NOMO-1 (cell line): Measurements from ENCODE around the gene PWWP2B.
A peak's percentile ranks its signal among the peaks of the same experiment; 100 is the strongest.
"Not testable (repeated sequence)": the region's sequence is repeated elsewhere in the genome, so short reads cannot be mapped to it uniquely, and the experiment has no call there.

ENCODE experiments used
- DNase-seq, 2 experiments: peaks; one replicate each; lab custom pipeline; 2025; ENCODE audit not compliant: unreplicated experiment in 2 of 2; lab: John Stamatoyannopoulos, UW

PWWP2B gene

GRCh38 chr10:132428486-132428995, 31.5 kb downstream of the PWWP2B start:
- no peak for DNase-seq

GRCh38 chr10:132429281-132430230, 32.6 kb downstream of the PWWP2B start:
- DNase-seq, result no peak

GRCh38 chr10:132430231-132430743, 33.3 kb downstream of the PWWP2B start:
- DNase-seq, result no peak

GRCh38 chr10:132430861-132431271, 33.9 kb downstream of the PWWP2B start:
- DNase-seq, result no peak

DNA sequence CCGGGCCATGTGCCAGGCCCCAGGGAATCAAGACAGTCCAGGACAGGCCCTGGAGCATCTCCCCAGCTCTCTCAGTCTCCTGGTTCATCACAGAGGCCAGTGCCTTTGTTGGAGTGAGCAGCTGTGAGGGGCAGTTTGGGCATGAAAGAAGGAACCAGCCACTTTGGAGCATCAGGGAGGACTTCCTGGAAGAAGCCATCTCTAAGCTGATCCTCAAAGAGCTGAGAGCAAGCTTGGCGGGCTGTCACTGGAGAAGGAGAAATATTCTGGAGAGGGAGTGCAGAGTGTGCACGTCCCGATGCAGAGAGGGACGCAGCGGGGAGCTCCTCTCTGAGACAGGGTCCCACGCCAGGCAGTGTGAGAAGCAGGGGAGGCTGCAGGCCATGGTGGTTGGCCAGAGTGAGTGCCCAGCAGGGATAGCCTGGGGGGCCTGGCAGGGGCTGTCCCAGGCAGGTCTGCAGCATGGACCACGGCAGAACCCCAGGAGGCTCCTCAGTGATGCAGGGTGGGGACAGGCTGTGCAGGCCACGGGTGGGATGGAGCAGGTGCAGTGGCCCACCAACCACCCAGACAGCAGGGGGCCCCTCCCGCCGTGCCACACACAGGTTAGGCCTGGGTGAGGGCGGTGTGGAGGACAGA, 34.7 kb downstream of the PWWP2B start:
- no peak for DNase-seq

- no peak for DNase-seq
Measured at GRCh38 chr10:132432176-132432540, 35.2 kb downstream of the PWWP2B start.

DNA sequence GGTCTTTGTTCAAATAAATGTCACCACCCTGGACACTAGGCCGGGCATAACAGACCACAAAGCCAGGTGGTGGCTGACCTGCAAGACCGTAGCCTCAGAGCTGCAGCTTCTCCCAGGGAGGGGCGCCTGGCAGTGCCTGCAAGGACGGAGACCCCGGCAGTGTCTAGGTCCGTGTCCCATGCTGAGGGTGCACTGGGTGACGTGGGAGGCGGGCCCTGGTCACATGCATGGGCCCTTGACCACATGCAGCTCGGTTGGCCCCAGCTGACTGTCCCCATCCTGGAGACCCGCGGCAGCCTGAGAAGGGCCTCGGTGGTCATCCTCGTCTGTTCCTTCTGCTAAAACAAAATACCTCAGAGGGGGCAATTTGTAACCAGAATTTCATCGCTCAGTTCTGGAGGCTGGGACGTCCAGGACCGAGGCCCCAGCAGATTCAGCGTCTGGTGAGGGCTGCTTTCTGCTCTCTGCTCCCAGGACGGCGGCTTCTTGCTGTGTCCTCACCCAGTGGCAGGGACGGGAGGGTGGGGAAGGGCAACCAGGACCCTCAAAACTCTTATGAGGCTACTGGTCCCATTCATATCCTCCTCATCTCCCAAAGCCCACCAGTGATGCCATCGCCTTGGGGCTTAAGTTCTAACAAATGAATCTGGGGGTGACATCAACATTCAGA, 36.8 kb downstream of the PWWP2B start:
- DNase-seq, result no peak

- DNase-seq, result peak; percentile 56 to 77
Measured at GRCh38 chr10:132434405-132435005, 37.5 kb downstream of the PWWP2B start.

DNA sequence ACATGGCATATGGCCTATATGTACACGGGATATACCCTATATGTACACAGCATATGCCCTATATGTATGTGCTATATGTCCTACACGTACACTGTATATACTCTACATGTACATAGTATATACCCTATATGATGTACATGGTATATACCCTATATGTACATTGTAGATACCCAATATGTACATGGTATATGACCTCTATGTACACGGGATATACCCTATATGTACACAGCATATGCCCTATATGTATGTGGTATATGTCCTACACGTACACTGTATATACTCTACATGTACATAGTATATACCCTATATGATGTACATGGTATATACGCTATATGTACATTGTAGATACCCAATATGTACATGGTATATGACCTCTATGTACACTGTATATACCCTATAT, 38.3 kb downstream of the PWWP2B start:
- not testable (repeated sequence) for DNase-seq

- DNase-seq, result not testable (repeated sequence)
Measured at GRCh38 chr10:132436096-132436495, 39.1 kb downstream of the PWWP2B start.

DNA sequence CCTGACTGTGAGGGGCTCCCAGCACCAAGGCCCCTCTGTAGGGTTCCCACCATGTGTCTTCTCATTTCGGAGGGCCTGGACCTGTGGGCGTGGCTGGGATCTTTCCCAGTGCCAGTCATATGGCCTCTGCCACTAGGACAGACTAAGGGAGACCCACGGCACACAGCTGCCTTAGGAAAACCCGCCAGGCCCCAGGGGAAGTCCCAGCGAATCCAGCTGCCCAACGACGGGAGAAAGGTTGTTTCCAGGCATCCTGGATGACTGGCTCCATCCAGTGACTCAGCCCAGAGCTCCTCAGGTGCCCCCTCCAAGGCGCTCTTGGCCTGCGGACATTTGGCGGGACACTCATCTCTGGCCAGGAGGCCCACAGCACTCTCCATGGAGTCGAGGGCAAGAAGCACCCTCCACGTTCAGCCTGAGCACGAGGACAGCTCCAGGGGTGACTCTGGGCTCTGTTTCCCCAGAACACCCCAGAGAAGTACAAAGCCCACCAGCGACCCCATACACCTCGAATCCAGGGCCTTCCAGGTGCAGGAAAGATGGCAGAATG, 39.9 kb downstream of the PWWP2B start:
- no peak for DNase-seq

DNA sequence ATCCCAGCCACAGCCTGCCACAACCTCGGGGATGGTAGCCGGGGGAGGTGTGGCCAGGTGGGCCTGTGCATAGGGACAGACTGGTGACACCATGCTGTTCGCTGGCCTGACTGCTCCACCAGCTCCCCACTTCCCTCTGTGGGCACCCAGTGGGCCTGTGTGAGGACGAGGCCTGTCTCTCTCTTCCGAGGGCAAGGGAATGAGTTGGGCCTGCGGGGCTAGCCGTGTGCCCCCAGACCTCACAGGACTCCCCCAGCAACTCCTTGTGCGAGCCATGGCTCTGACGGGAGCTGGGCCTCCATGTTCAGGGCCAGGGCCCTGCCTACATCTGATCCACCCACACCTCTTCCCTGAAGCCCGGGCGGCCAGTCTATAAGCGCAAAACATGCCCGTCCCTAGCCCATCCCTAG, 40.5 kb downstream of the PWWP2B start:
- DNase-seq, result no peak

DNA sequence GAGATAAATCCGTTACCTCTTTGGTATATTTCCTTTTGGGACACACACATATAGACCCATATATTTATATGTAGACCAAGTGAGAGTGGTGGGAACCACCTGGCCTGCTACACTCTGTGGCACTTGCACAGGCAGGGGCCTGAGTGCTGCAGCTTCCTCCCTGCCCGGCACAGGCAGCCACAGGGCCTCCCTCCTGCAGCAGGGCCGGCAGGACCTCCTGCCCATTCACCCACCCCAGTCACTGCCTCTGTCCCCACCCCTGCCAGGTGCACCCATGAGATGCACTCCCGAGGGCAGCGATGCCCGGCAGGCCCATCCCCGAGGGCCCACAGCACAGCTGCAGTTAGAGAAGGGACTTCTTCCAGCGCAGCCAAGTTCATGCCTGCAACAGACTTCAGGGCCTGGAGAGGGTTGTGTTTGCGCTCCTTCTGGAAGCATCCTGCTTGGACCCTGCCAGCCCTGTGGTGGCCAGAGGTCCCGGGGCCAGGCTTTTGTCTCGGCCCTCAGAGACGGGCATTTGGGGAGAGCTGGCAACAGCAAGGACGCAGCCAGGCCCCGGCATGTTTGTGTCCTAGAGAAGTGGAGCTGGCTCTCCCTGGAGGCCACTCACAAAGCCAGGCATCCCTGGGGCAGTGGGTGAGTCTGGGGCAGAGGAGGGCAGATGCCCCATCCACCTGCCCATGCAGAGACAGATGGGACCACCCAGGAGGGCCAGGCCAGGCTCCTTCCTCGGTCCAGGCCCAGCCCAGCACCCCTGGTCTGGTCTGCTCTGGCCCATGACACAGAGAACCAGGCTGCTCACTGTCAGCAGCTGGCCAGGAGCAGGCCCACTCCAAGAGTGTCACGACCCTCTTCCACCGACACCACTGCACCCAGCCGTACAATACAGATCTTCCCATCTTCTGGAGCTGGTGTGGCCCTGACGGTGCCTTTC, 41.4 kb downstream of the PWWP2B start:
- DNase-seq, result no peak

GRCh38 chr10:132439025-132439388, 42.0 kb downstream of the PWWP2B start:
- DNase-seq, result no peak

DNA sequence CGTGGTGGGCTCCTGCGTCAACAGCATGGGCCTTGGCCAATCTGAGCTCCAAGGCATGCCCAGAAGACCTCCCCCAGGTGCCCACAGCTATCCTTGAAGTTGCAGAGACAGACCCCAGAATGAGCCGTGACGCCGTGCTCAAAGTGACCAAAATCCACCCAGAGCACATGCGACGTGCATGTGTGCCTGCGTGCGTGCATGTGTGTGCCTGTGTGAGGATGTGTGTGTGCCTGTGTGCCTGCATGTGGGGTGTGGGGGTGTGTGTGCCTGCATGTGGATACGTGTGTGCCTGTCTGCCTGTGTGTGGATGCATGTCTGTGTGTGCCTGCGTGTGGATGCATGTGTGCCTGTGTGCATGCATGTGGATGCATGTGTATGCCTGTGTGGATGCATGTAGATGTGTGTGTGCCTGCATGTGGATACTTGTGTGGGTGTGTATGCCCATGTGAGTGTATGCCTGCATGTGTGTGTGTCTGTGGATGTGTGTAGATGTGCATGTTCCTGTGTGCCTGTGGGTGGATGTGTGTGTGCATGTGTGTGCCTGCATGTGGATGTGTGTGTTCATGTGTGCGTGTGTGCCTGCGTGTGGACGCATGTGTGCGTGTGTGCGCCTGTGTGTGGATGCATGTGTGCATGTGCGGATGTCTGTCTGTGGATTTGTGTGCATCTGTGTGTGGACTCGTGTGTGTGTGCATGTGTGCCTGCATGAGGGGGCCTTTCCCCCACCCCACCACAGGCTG, 42.6 kb downstream of the PWWP2B start:
- DNase-seq, result no peak

- DNase-seq, result no peak
Measured at GRCh38 chr10:132440791-132441565, 44.0 kb downstream of the PWWP2B start.

DNA sequence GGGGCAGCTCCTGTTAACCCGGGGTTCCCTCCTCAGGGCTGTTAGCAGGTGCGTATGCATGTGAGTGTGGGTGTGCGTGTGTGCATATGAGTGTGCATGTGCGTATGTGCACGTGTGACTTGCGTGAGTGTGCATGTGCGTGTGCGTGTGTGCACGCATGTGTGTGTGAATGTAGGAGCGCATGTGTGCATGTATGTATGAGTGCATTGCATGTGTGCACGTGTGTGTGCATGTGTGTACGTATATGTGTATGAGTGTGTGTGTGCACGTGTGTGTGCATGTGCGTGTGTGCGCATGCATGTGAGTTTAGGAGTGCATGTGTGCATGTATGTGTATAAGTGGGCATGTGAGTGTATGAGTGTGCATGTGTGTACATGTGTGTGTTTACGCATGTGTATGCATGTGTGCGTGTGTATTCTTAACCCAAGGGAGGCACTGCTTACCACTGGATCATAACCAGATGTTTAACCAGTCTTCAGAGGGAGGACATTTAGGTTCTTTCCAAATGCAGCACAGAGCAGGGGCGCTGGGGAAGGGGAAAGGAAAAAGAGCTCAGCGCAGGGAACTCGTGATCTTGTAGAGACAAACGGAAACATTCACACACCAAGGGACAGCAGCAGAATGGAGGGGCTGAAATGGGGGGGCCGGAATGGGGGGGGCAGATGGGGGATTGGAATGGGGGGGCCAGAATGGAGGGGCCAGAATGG, 45.0 kb downstream of the PWWP2B start:
- no peak for DNase-seq
